ENCODE results near the gene SUGCT.

Gene SUGCT

DNA sequence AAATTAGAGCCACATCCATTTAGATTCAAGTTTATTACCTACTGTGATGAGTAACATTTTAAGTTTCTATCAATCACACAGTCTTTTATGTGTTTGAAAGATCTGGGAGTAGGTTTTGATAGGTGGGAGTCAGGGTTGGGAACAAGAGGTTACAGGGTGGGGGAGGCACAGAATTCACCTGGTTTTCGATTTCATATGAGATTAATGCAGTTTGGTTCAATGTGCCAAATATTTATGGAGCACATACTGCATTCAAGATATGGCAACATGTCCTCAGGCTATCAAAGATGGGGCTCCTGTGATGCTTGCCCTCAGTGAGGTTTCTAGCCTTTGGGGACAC is 564.1 kb downstream of the SUGCT start:
- TF ChIP-seq TAF1 (IDR thresholded peaks at IDR 0.05; ENCODE audit: borderline replicate concordance, insufficient read depth, low read length) (no peak), REST (IDR thresholded peaks at IDR 0.05; ENCODE audit: insufficient read depth in 1 of 2, low read depth in 2 of 2, low read length in 2 of 2) (no peak), POLR2AphosphoS5 (IDR thresholded peaks at IDR 0.05; ENCODE audit: low read depth, low read length) (no peak), SIN3A (IDR thresholded peaks at IDR 0.05; ENCODE audit: borderline replicate concordance, insufficient read depth, low read length) (no peak), FOXP2 (optimal IDR thresholded peaks at IDR 0.05; ENCODE audit: borderline replicate concordance, extremely low read depth, extremely low read length, insufficient read depth) (no peak)

- TF ChIP-seq TAF1 (IDR thresholded peaks at IDR 0.05; ENCODE audit: borderline replicate concordance, insufficient read depth, low read length): no peak
- TF ChIP-seq POLR2AphosphoS5 (IDR thresholded peaks at IDR 0.05; ENCODE audit: low read depth, low read length): no peak
Measured at GRCh38 chr7:40700653-40701421, 566.0 kb downstream of the SUGCT start.

GRCh38 chr7:40701836-40702551 is 567.2 kb downstream of the SUGCT start:
- no peak for TF ChIP-seq SIN3A (IDR thresholded peaks at IDR 0.05; ENCODE audit: borderline replicate concordance, insufficient read depth, low read length)

- TF ChIP-seq SIN3A (IDR thresholded peaks at IDR 0.05; ENCODE audit: borderline replicate concordance, insufficient read depth, low read length) (no peak), POLR2AphosphoS5 (IDR thresholded peaks at IDR 0.05; ENCODE audit: low read depth, low read length) (no peak), REST (IDR thresholded peaks at IDR 0.05; ENCODE audit: insufficient read depth in 1 of 2, low read depth in 2 of 2, low read length in 2 of 2) (no peak), FOXP2 (optimal IDR thresholded peaks at IDR 0.05; ENCODE audit: borderline replicate concordance, extremely low read depth, extremely low read length, insufficient read depth) (no peak), TAF1 (IDR thresholded peaks at IDR 0.05; ENCODE audit: borderline replicate concordance, insufficient read depth, low read length) (no peak)
Measured at GRCh38 chr7:40704172-40704571, 569.4 kb downstream of the SUGCT start.

- TF ChIP-seq POLR2AphosphoS5 (IDR thresholded peaks at IDR 0.05; ENCODE audit: low read depth, low read length) (no peak), TAF1 (IDR thresholded peaks at IDR 0.05; ENCODE audit: borderline replicate concordance, insufficient read depth, low read length) (no peak), SIN3A (IDR thresholded peaks at IDR 0.05; ENCODE audit: borderline replicate concordance, insufficient read depth, low read length) (no peak), REST (IDR thresholded peaks at IDR 0.05; ENCODE audit: insufficient read depth in 1 of 2, low read depth in 2 of 2, low read length in 2 of 2) (no peak), FOXP2 (optimal IDR thresholded peaks at IDR 0.05; ENCODE audit: borderline replicate concordance, extremely low read depth, extremely low read length, insufficient read depth) (no peak)
Measured at GRCh38 chr7:40706829-40707228, 572.0 kb downstream of the SUGCT start.
